Measurements from ENCODE around the gene RALGAPA2.

The RALGAPA2 gene

GRCh38 chr20:20603339-20603990, 109.0 kb downstream of the RALGAPA2 start:
- H3K4me1 ChIP-seq (ENCODE audit: insufficient read depth, insufficient read length): no peaks in the 10 kb centered on the region
- H3K9me3 ChIP-seq (ENCODE audit: insufficient read depth, low read length): no peaks in the 10 kb centered on the region
- DNase-seq (ENCODE audit: low read depth, low spot score): no peak
- H3K4me3 ChIP-seq (ENCODE audit: insufficient read length, low read depth): no peak overlapping the region
- H3K27me3 ChIP-seq (ENCODE audit: insufficient read depth, insufficient read length): no peaks in the 10 kb centered on the region
- H3K36me3 ChIP-seq (ENCODE audit: insufficient read depth, insufficient read length, low read length): no peaks in the 10 kb centered on the region
- no peak overlapping the region for H3K9ac ChIP-seq (ENCODE audit: insufficient read length, low read depth)
- TF ChIP-seq SUZ12 (IDR thresholded peaks at IDR 0.05; ENCODE audit: extremely low read depth, insufficient read depth, insufficient read length) (no peak), YY1 (IDR thresholded peaks at IDR 0.05; ENCODE audit: insufficient read depth, insufficient read length) (no peak), ZNF274 (IDR thresholded peaks at IDR 0.05; ENCODE audit: low read depth, low read length) (no peak)

- no peak for DNase-seq (ENCODE audit: low read depth, low spot score)
- H3K9me3 ChIP-seq (ENCODE audit: insufficient read depth, low read length): no peaks in the 10 kb centered on the region
- TF ChIP-seq SUZ12 (IDR thresholded peaks at IDR 0.05; ENCODE audit: extremely low read depth, insufficient read depth, insufficient read length): no peak
- no peak for TF ChIP-seq YY1 (IDR thresholded peaks at IDR 0.05; ENCODE audit: insufficient read depth, insufficient read length)
- TF ChIP-seq ZNF274 (IDR thresholded peaks at IDR 0.05; ENCODE audit: low read depth, low read length): no peak
Measured at GRCh38 chr20:20597966-20598365, 114.5 kb downstream of the RALGAPA2 start.

GRCh38 chr20:20594171-20594530, 118.3 kb downstream of the RALGAPA2 start:
- no peak overlapping the region for H3K9ac ChIP-seq (ENCODE audit: insufficient read length, low read depth)
- TF ChIP-seq SUZ12 (IDR thresholded peaks at IDR 0.05; ENCODE audit: extremely low read depth, insufficient read depth, insufficient read length): no peak
- no peaks in the 10 kb centered on the region for H3K9me3 ChIP-seq (ENCODE audit: insufficient read depth, low read length)
- no peak overlapping the region for H3K4me3 ChIP-seq (ENCODE audit: insufficient read length, low read depth)
- no peaks in the 10 kb centered on the region for H3K27me3 ChIP-seq (ENCODE audit: insufficient read depth, insufficient read length)
- no peaks in the 10 kb centered on the region for H3K36me3 ChIP-seq (ENCODE audit: insufficient read depth, insufficient read length, low read length)
- no peaks in the 10 kb centered on the region for H3K4me1 ChIP-seq (ENCODE audit: insufficient read depth, insufficient read length)
- DNase-seq (ENCODE audit: low read depth, low spot score): no peak

More at GRCh38 chr20:20597966-20598365, 114.5 kb downstream of the RALGAPA2 start:
- H3K4me1 ChIP-seq (ENCODE audit: insufficient read depth, insufficient read length): no peaks in the 10 kb centered on the region
- H3K36me3 ChIP-seq (ENCODE audit: insufficient read depth, insufficient read length, low read length): no peaks in the 10 kb centered on the region
- no peaks in the 10 kb centered on the region for H3K27me3 ChIP-seq (ENCODE audit: insufficient read depth, insufficient read length)
- no peak overlapping the region for H3K9ac ChIP-seq (ENCODE audit: insufficient read length, low read depth)
- no peak overlapping the region for H3K4me3 ChIP-seq (ENCODE audit: insufficient read length, low read depth)

GRCh38 chr20:20593447-20594170, 118.8 kb downstream of the RALGAPA2 start:
- H3K27me3 ChIP-seq (ENCODE audit: insufficient read depth, insufficient read length): no peaks in the 10 kb centered on the region
- no peaks in the 10 kb centered on the region for H3K9me3 ChIP-seq (ENCODE audit: insufficient read depth, low read length)
- H3K9ac ChIP-seq (ENCODE audit: insufficient read length, low read depth): no peak overlapping the region
- no peak overlapping the region for H3K4me3 ChIP-seq (ENCODE audit: insufficient read length, low read depth)
- TF ChIP-seq SUZ12 (IDR thresholded peaks at IDR 0.05; ENCODE audit: extremely low read depth, insufficient read depth, insufficient read length): no peak
- no peak for TF ChIP-seq ZNF274 (IDR thresholded peaks at IDR 0.05; ENCODE audit: low read depth, low read length)
- TF ChIP-seq YY1 (IDR thresholded peaks at IDR 0.05; ENCODE audit: insufficient read depth, insufficient read length): no peak
- no peaks in the 10 kb centered on the region for H3K36me3 ChIP-seq (ENCODE audit: insufficient read depth, insufficient read length, low read length)
- DNase-seq (ENCODE audit: low read depth, low spot score): peak; percentile 43
- H3K4me1 ChIP-seq (ENCODE audit: insufficient read depth, insufficient read length): no peaks in the 10 kb centered on the region

GRCh38 chr20:20585146-20585545, 127.3 kb downstream of the RALGAPA2 start:
- Histone ChIP-seq H3K9ac (ENCODE audit: insufficient read length, low read depth) (no peak overlapping the region), H3K4me3 (ENCODE audit: insufficient read length, low read depth) (no peak overlapping the region), H3K36me3 (ENCODE audit: insufficient read depth, insufficient read length, low read length) (peaks cover 7% of the 10 kb centered on the region), H3K9me3 (ENCODE audit: insufficient read depth, low read length) (peaks cover 17% of the 10 kb centered on the region), H3K27me3 (ENCODE audit: insufficient read depth, insufficient read length) (no peaks in the 10 kb centered on the region), H3K4me1 (ENCODE audit: insufficient read depth, insufficient read length) (no peaks in the 10 kb centered on the region)
- no peak for TF ChIP-seq SUZ12 (IDR thresholded peaks at IDR 0.05; ENCODE audit: extremely low read depth, insufficient read depth, insufficient read length)
- no peak for TF ChIP-seq YY1 (IDR thresholded peaks at IDR 0.05; ENCODE audit: insufficient read depth, insufficient read length)
- TF ChIP-seq ZNF274 (IDR thresholded peaks at IDR 0.05; ENCODE audit: low read depth, low read length): no peak
- DNase-seq (ENCODE audit: low read depth, low spot score): no peak

- no peak overlapping the region for H3K4me3 ChIP-seq (ENCODE audit: insufficient read length, low read depth)
- H3K27me3 ChIP-seq (ENCODE audit: insufficient read depth, insufficient read length): no peaks in the 10 kb centered on the region
- peaks cover 7% of the 10 kb centered on the region for H3K36me3 ChIP-seq (ENCODE audit: insufficient read depth, insufficient read length, low read length)
- no peak for DNase-seq (ENCODE audit: low read depth, low spot score)
- H3K9ac ChIP-seq (ENCODE audit: insufficient read length, low read depth): no peak overlapping the region
- peaks cover 10% of the 10 kb centered on the region for H3K9me3 ChIP-seq (ENCODE audit: insufficient read depth, low read length)
- no peaks in the 10 kb centered on the region for H3K4me1 ChIP-seq (ENCODE audit: insufficient read depth, insufficient read length)
- no peak for TF ChIP-seq SUZ12 (IDR thresholded peaks at IDR 0.05; ENCODE audit: extremely low read depth, insufficient read depth, insufficient read length)
- TF ChIP-seq ZNF274 (IDR thresholded peaks at IDR 0.05; ENCODE audit: low read depth, low read length): no peak
- no peak for TF ChIP-seq YY1 (IDR thresholded peaks at IDR 0.05; ENCODE audit: insufficient read depth, insufficient read length)
Measured at GRCh38 chr20:20582734-20583133, 129.7 kb downstream of the RALGAPA2 start.

GRCh38 chr20:20580139-20580538, 132.3 kb downstream of the RALGAPA2 start:
- no peak overlapping the region for H3K9ac ChIP-seq (ENCODE audit: insufficient read length, low read depth)
- peak; percentile 3 for DNase-seq (ENCODE audit: low read depth, low spot score)
- peaks cover 7% of the 10 kb centered on the region for H3K36me3 ChIP-seq (ENCODE audit: insufficient read depth, insufficient read length, low read length)
- H3K4me3 ChIP-seq (ENCODE audit: insufficient read length, low read depth): no peak overlapping the region
- TF ChIP-seq YY1 (IDR thresholded peaks at IDR 0.05; ENCODE audit: insufficient read depth, insufficient read length) (no peak), SUZ12 (IDR thresholded peaks at IDR 0.05; ENCODE audit: extremely low read depth, insufficient read depth, insufficient read length) (no peak), ZNF274 (IDR thresholded peaks at IDR 0.05; ENCODE audit: low read depth, low read length) (no peak)
- no peaks in the 10 kb centered on the region for H3K4me1 ChIP-seq (ENCODE audit: insufficient read depth, insufficient read length)
- no peaks in the 10 kb centered on the region for H3K27me3 ChIP-seq (ENCODE audit: insufficient read depth, insufficient read length)
- no peaks in the 10 kb centered on the region for H3K9me3 ChIP-seq (ENCODE audit: insufficient read depth, low read length)

Measured in NT2/D1 (cell line).